Brain pericyte (primary cell): ENCODE results near the gene FOXL3.

Experiments
- DNase-seq: peaks from one replicate; pipeline ENCODE4 v3.0.0-alpha.2; 2012; ENCODE audit warnings: low read depth, low spot score

FOXL3 gene

GRCh38 chr7:302054-302992 lies 12.4 kb downstream of the FOXL3 start:
- no peak for DNase-seq

- no peak for DNase-seq
Observed at GRCh38 chr7:303425-303824, 13.5 kb downstream of the FOXL3 start.

GRCh38 chr7:303884-304573 lies 14.1 kb downstream of the FOXL3 start:
- DNase-seq, result no peak

- DNase-seq, result no peak
Observed at GRCh38 chr7:304574-305409, 14.8 kb downstream of the FOXL3 start.

GRCh38 chr7:305410-306151 lies 15.6 kb downstream of the FOXL3 start:
- DNase-seq, result no peak

GRCh38 chr7:307970-308369 lies 18.0 kb downstream of the FOXL3 start:
- no peak for DNase-seq

GRCh38 chr7:309586-310228 lies 19.7 kb downstream of the FOXL3 start:
- no peak for DNase-seq

- no peak for DNase-seq
Observed at GRCh38 chr7:311131-311680, 21.2 kb downstream of the FOXL3 start.

- DNase-seq, result no peak
Observed at GRCh38 chr7:311796-312195, 21.8 kb downstream of the FOXL3 start.

GRCh38 chr7:312424-312823 lies 22.5 kb downstream of the FOXL3 start:
- no peak for DNase-seq

- no peak for DNase-seq
Observed at GRCh38 chr7:314853-315252, 24.9 kb downstream of the FOXL3 start.

- DNase-seq, result no peak
Observed at GRCh38 chr7:315516-316265, 25.7 kb downstream of the FOXL3 start.

- no peak for DNase-seq
Observed at GRCh38 chr7:317643-318405, 27.9 kb downstream of the FOXL3 start.

- DNase-seq, result no peak
Observed at GRCh38 chr7:318476-318875, 28.5 kb downstream of the FOXL3 start.

GRCh38 chr7:318878-319661 lies 29.1 kb downstream of the FOXL3 start:
- DNase-seq, result no peak

- DNase-seq, result no peak
Observed at GRCh38 chr7:320297-320696, 30.3 kb downstream of the FOXL3 start.

- no peak for DNase-seq
Observed at GRCh38 chr7:322111-322671, 32.2 kb downstream of the FOXL3 start.

- no peak for DNase-seq
Observed at GRCh38 chr7:322708-323111, 32.7 kb downstream of the FOXL3 start.
